Progenitor cell of endocrine pancreas (in vitro differentiated cells): ENCODE data around the gene CD4. TPM values are rescaled to one million over a fixed set of nuclear protein-coding genes. Genes with fewer than 3 reads are reported as not detected.

Experiments used
- DNase-seq: peaks from one replicate; pipeline ENCODE4 v3.0.0; 2021; ENCODE audit warnings: low spot score; ENCODE audit not compliant: unreplicated experiment
- H3K27ac Mint-ChIP-seq: 2 replicates; pipeline ENCODE4 v1.8.0; 2021; ENCODE audit warnings: mild to moderate bottlenecking, moderate library complexity, mixed read lengths
- H3K27me3 Mint-ChIP-seq: 2 replicates; pipeline ENCODE4 v1.8.0; 2021; ENCODE audit warnings: mixed read lengths
- H3K36me3 Mint-ChIP-seq: 2 replicates; pipeline ENCODE4 v1.8.0; 2022; ENCODE audit warnings: mixed read lengths; ENCODE audit not compliant: insufficient read depth
- H3K4me1 Mint-ChIP-seq: 2 replicates; pipeline ENCODE4 v1.8.0; 2021; ENCODE audit warnings: low read depth, mixed read lengths
- H3K4me3 Mint-ChIP-seq: 2 replicates; pipeline ENCODE4 v1.8.0; 2021; ENCODE audit warnings: low read depth, mild to moderate bottlenecking, moderate library complexity, mixed read lengths
- H3K9me3 Mint-ChIP-seq: 2 replicates; pipeline ENCODE4 v1.8.0; 2021; ENCODE audit warnings: low read depth, mixed read lengths
- total RNA-seq: library from RNA; stranded (reverse); gene quantifications from 2 replicates; pipeline ENCODE4 v1.2.1, GENCODE V29; 2021
- TF ChIP-seq, protein P1 (sequence below): fragments of 200-600 bp; sonication (generic); IDR thresholded peaks from one replicate; pipeline ENCODE4 v1.5.0; 2021; ENCODE audit warnings: antibody characterized with exemption, mild to moderate bottlenecking; ENCODE audit not compliant: unreplicated experiment

CD4 gene
- total RNA-seq, 1 donor from 2014 or later: 1.5 TPM

DNA sequence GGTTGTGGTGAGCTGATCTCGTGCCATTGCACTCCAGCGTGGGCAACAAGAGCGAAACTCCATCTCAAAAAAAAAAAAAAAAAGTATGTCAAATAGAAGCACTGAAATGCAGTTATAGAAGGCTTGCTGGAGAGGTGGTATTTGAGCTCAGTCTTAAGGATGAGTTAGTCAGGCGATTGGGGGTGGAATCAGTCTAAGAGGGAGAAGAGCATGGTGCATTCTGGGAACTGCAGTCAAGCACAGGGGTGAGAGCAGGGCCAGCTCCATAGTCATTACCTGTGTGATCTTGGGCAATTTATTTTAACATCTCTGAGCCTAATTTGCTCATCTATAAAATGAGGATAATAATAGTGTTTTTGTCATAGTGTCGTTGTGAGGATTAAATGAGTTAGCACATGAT is 45.5 kb downstream of the CD4 start:
- Mint-ChIP-seq H3K9me3 (no peaks in the 10 kb centered on the region), H3K4me3 (no peak overlapping the region), H3K27ac (no peak overlapping the region), H3K4me1 (peaks cover 2% of the 10 kb centered on the region), H3K27me3 (no peaks in the 10 kb centered on the region), H3K36me3 (peaks cover 14% of the 10 kb centered on the region)
- no peak for DNase-seq
- TF ChIP-seq, protein P1, sequence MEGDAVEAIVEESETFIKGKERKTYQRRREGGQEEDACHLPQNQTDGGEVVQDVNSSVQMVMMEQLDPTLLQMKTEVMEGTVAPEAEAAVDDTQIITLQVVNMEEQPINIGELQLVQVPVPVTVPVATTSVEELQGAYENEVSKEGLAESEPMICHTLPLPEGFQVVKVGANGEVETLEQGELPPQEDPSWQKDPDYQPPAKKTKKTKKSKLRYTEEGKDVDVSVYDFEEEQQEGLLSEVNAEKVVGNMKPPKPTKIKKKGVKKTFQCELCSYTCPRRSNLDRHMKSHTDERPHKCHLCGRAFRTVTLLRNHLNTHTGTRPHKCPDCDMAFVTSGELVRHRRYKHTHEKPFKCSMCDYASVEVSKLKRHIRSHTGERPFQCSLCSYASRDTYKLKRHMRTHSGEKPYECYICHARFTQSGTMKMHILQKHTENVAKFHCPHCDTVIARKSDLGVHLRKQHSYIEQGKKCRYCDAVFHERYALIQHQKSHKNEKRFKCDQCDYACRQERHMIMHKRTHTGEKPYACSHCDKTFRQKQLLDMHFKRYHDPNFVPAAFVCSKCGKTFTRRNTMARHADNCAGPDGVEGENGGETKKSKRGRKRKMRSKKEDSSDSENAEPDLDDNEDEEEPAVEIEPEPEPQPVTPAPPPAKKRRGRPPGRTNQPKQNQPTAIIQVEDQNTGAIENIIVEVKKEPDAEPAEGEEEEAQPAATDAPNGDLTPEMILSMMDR: no peak

DNA sequence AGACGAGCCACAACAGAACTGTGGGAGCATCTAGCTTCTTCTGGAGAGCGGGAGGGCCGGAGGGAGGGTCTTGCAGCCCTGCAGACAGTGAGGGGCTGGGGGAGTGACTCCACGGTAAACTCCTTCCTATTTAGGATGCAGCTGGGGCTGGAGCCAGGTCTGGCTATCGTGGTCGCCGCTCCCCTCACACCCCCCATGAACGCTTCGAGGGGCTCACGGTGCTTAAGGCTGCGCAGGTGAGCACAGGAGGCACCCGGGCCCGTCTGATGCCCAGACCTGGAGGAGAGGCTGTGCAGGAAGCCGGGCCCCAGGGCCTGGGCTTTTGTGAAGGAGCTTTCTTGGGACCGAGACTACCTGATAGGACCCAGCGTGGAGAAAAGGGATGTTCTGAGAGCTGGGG is 47.5 kb downstream of the CD4 start:
- H3K4me3 Mint-ChIP-seq: no peak overlapping the region
- TF ChIP-seq, protein P1: no peak
- peaks cover 3% of the 10 kb centered on the region for H3K4me1 Mint-ChIP-seq
- H3K27ac Mint-ChIP-seq: no peak overlapping the region
- H3K36me3 Mint-ChIP-seq: peaks cover 13% of the 10 kb centered on the region
- no peaks in the 10 kb centered on the region for H3K9me3 Mint-ChIP-seq
- H3K27me3 Mint-ChIP-seq: no peaks in the 10 kb centered on the region
- no peak for DNase-seq

DNA sequence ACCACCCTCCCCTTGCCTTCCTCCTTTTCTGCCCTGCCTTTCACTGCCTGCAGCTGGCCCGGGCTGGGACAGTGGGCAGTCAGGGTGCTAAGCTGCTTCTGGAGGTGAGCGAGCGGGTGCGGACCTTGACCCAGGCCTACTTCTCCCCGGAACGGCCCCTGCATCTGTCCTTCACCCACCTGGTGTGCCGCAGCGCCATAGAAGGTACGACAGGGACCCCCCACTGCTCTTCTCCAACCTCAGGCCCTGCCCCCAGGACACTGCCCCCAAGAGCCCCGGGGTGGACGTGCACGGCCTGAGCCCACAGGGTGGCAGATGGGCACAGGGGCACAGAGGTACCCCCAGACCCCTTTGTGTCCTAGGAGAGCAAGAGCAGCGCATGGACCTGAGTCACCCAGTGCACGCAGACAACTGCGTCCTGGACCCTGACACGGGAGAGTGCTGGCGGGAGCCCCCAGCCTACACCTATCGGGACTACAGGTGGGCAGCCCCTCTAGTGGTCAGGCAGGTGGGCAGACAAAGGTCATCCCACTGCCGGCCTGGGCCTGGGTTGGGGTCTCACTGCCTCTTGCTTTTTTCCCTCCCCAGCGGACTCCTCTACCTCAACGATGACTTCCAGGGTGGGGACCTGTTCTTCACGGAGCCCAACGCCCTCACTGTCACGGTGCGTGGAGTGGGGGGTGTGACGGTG is 48.2 kb downstream of the CD4 start:
- TF ChIP-seq, protein P1: no peak
- H3K36me3 Mint-ChIP-seq: peaks cover 13% of the 10 kb centered on the region
- peaks cover 6% of the 10 kb centered on the region for H3K4me1 Mint-ChIP-seq
- no peak for DNase-seq
- no peaks in the 10 kb centered on the region for H3K27me3 Mint-ChIP-seq
- H3K9me3 Mint-ChIP-seq: no peaks in the 10 kb centered on the region
- H3K27ac Mint-ChIP-seq: no peak overlapping the region
- no peak overlapping the region for H3K4me3 Mint-ChIP-seq

DNA sequence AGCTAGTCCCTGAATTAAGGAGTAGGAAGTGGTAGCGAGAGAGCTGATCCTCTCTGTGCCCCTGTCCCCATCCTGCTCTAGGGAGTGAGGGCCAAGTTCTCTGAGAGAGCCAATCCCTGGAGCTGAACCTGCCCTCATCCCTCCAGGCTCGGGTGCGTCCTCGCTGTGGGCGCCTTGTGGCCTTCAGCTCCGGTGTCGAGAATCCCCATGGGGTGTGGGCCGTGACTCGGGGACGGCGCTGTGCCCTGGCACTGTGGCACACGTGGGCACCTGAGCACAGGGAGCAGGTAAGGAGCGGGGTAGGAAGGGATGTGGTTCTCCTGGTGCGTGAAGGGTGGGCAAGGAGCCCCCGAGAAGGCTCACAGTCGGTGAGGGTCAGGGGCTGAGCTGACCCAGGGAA is 49.5 kb downstream of the CD4 start:
- Mint-ChIP-seq H3K27me3 (no peaks in the 10 kb centered on the region), H3K4me1 (peaks cover 7% of the 10 kb centered on the region), H3K4me3 (no peak overlapping the region), H3K36me3 (peaks cover 9% of the 10 kb centered on the region), H3K9me3 (no peaks in the 10 kb centered on the region), H3K27ac (no peak overlapping the region)
- TF ChIP-seq, protein P1: no peak
- no peak for DNase-seq

DNA sequence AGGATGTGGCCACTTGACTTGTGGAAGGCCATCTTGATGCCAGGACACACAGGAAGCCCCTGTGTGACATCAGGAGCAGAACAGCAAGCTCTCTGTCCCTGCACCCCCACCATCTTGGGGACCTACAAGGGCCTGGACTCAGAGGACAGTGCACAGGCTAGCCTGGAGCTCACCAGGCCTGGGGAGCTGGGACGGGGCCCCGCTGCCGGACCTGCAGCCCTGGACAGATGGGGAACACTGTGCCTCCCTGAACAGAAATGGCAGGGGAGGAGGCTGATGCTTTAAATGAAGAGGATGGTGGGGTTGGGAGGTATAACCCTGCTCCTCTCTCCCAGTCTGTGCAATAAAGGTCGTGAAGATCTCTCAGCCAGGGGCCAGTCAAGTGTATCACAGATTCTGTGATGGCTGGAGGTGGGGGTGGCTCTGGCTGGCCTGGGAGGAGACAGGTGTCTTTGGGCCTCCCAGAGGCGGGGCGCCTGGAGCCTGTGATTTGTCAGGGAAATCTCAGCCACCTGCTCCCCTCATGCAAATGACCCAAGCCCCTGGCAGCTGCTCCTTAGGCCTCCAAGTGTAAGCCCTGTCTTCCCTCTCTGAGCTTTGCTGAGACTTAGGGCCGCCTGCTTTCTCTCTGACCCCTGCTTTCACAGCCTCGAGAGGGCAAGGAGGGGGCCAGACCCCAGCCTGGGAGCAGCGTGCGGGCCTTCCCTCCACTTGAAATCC is 50.3 kb downstream of the CD4 start:
- TF ChIP-seq, protein P1: no peak
- DNase-seq: no peak
- Mint-ChIP-seq H3K27me3 (no peaks in the 10 kb centered on the region), H3K4me1 (peaks cover 7% of the 10 kb centered on the region), H3K36me3 (peaks cover 7% of the 10 kb centered on the region), H3K9me3 (no peaks in the 10 kb centered on the region), H3K4me3 (no peak overlapping the region), H3K27ac (peak overlapping the region; percentile 84)
